ENCODE measurements around the gene PTAR1.

PTAR1 gene

GRCh38 chr9:69748304-69748703 lies 11.5 kb downstream of the PTAR1 start:
- no peak for DNase-seq

GRCh38 chr9:69746859-69747560 lies 12.8 kb downstream of the PTAR1 start:
- DNase-seq = no peak

GRCh38 chr9:69745716-69746437 lies 13.9 kb downstream of the PTAR1 start:
- peak; percentile 27 for DNase-seq

GRCh38 chr9:69744688-69745380 lies 15.0 kb downstream of the PTAR1 start:
- DNase-seq = no peak

GRCh38 chr9:69743930-69744329 lies 15.9 kb downstream of the PTAR1 start:
- no peak for DNase-seq

GRCh38 chr9:69740872-69741505 lies 18.8 kb downstream of the PTAR1 start:
- no peak for DNase-seq

- DNase-seq = no peak
Observed at GRCh38 chr9:69731348-69731747, 28.5 kb downstream of the PTAR1 start.

- peak; percentile 69 for DNase-seq
Observed at GRCh38 chr9:69719983-69720382, 39.8 kb downstream of the PTAR1 start.

GRCh38 chr9:69719367-69719766 lies 40.4 kb downstream of the PTAR1 start:
- DNase-seq = peak; percentile 2

- no peak for DNase-seq
Observed at GRCh38 chr9:69718218-69718617, 41.6 kb downstream of the PTAR1 start.

- no peak for DNase-seq
Observed at GRCh38 chr9:69715825-69716224, 44.0 kb downstream of the PTAR1 start.

GRCh38 chr9:69715096-69715495 lies 44.7 kb downstream of the PTAR1 start:
- DNase-seq = no peak

- no peak for DNase-seq
Observed at GRCh38 chr9:69697475-69697874, 62.3 kb downstream of the PTAR1 start.

- DNase-seq = no peak
Observed at GRCh38 chr9:69696802-69697201, 63.0 kb downstream of the PTAR1 start.

GRCh38 chr9:69689991-69690538 lies 69.7 kb downstream of the PTAR1 start:
- no peak for DNase-seq

- no peak for DNase-seq
Observed at GRCh38 chr9:69683927-69684326, 75.9 kb downstream of the PTAR1 start.

GRCh38 chr9:69678843-69679538 lies 80.8 kb downstream of the PTAR1 start:
- DNase-seq = no peak

GRCh38 chr9:69677931-69678330 lies 81.9 kb downstream of the PTAR1 start:
- DNase-seq = no peak

GRCh38 chr9:69675563-69675962 lies 84.2 kb downstream of the PTAR1 start:
- peak; percentile 6 for DNase-seq

- no peak for DNase-seq
Observed at GRCh38 chr9:69674716-69675438, 84.9 kb downstream of the PTAR1 start.

- DNase-seq = peak; percentile 42
Observed at GRCh38 chr9:69674112-69674685, 85.6 kb downstream of the PTAR1 start.

GRCh38 chr9:69673311-69673640 lies 86.5 kb downstream of the PTAR1 start:
- no peak for DNase-seq
